GM23338 (cell line): ENCODE measurements around the gene HORMAD2. TPM values are rescaled to one million over a fixed set of nuclear protein-coding genes. Genes with fewer than 3 reads are reported as not detected.

Experiments
- ATAC-seq: fragments of 200-7000 bp; cut with Tn5 transposase; 3 replicates; pipeline ENCODE4 v1.9.1; 2020
- DNase-seq: peaks from one replicate; pipeline ENCODE4 v3.0.0-alpha.2; 2015; ENCODE audit warnings: low spot score
- H2AFZ ChIP-seq: fragments of 200-600 bp; sonication (generic); 2 replicates; pipeline ENCODE4 v1.8.0; 2016; ENCODE audit warnings: antibody characterized with exemption, mild to moderate bottlenecking, moderate library complexity
- H3F3A ChIP-seq: fragments of 200-600 bp; sonication (generic); replicated peaks from 2 replicates; pipeline ENCODE4 v1.8.0; 2017; ENCODE audit warnings: antibody characterized with exemption, mixed run types, low read depth
- H3K27ac ChIP-seq: fragments of 200-600 bp; sonication (generic); 2 replicates; pipeline ENCODE4 v1.6.1; 2016; ENCODE audit warnings: low read depth
- H3K27me3 ChIP-seq: fragments of 200-600 bp; sonication (generic); 2 replicates; pipeline ENCODE4 v1.8.0; 2016; ENCODE audit warnings: mild to moderate bottlenecking, mixed run types, moderate library complexity; ENCODE audit not compliant: insufficient read depth
- H3K36me3 ChIP-seq: fragments of 200-600 bp; sonication (generic); 2 replicates; pipeline ENCODE4 v1.8.0; 2016; ENCODE audit warnings: mild to moderate bottlenecking; ENCODE audit not compliant: insufficient read depth
- H3K4me1 ChIP-seq: fragments of 200-600 bp; sonication (generic); 2 replicates; pipeline ENCODE4 v1.8.0; 2016; ENCODE audit warnings: mild to moderate bottlenecking, moderate library complexity; ENCODE audit not compliant: insufficient read depth
- H3K4me2 ChIP-seq: fragments of 200-600 bp; sonication (generic); 2 replicates; pipeline ENCODE4 v1.7.1; 2017; ENCODE audit warnings: mixed run types
- H3K4me3 ChIP-seq: fragments of 200-600 bp; sonication (generic); 2 replicates; pipeline ENCODE4 v1.6.1; 2016; ENCODE audit warnings: mixed run types
- H3K79me2 ChIP-seq: fragments of 200-600 bp; sonication (generic); replicated peaks from 2 replicates; pipeline ENCODE4 v1.8.0; 2017; ENCODE audit warnings: mild to moderate bottlenecking; ENCODE audit not compliant: insufficient read depth
- H3K9me2 ChIP-seq: fragments of 200-600 bp; sonication (generic); 2 replicates; pipeline ENCODE4 v1.8.0; 2017; ENCODE audit not compliant: insufficient read depth
- H4K20me1 ChIP-seq: fragments of 200-600 bp; sonication (generic); replicated peaks from 2 replicates; pipeline ENCODE4 v1.8.0; 2017; ENCODE audit warnings: mild to moderate bottlenecking; ENCODE audit not compliant: insufficient read depth
- H3K27ac Mint-ChIP-seq: 2 replicates; pipeline ENCODE4 v1.8.0; 2020; ENCODE audit warnings: inconsistent platforms, mild to moderate bottlenecking, moderate library complexity, mixed read lengths
- H3K27me3 Mint-ChIP-seq: 3 replicates; pipeline ENCODE4 v1.8.0; 2022; ENCODE audit warnings: low read depth, mild to moderate bottlenecking, moderate library complexity, mixed read lengths, inconsistent platforms; ENCODE audit not compliant: insufficient read depth, poor library complexity
- H3K36me3 Mint-ChIP-seq: 3 replicates; pipeline ENCODE4 v1.8.0; 2021; ENCODE audit warnings: low read depth, mild to moderate bottlenecking, inconsistent platforms, moderate library complexity, mixed read lengths
- H3K4me1 Mint-ChIP-seq: 3 replicates; pipeline ENCODE4 v1.8.0; 2020; ENCODE audit warnings: mild to moderate bottlenecking, inconsistent platforms, mixed read lengths
- H3K4me3 Mint-ChIP-seq: 3 replicates; pipeline ENCODE4 v1.8.0; 2021; ENCODE audit warnings: moderate library complexity, mild to moderate bottlenecking, inconsistent platforms, mixed read lengths
- H3K9me3 Mint-ChIP-seq: 3 replicates; pipeline ENCODE4 v1.8.0; 2020; ENCODE audit warnings: moderate library complexity, mild to moderate bottlenecking, inconsistent platforms, mixed read lengths
- CREB1 ChIP-seq: fragments of 250-450 bp; sonication (Bioruptor Pico); IDR thresholded peaks from 2 replicates; pipeline ENCODE4 v1.5.0; 2020; ENCODE audit warnings: low read depth, mild to moderate bottlenecking, moderate library complexity
- EZH2 ChIP-seq: fragments of 200-600 bp; sonication (generic); IDR thresholded peaks from one replicate; pipeline ENCODE4 v1.8.0; 2017; ENCODE audit warnings: antibody characterized with exemption, mild to moderate bottlenecking, low read depth; ENCODE audit not compliant: unreplicated experiment
- EZH2phosphoT487 ChIP-seq: fragments of 200-600 bp; sonication (generic); IDR thresholded peaks from one replicate; pipeline ENCODE4 v1.8.1; 2018; ENCODE audit warnings: antibody characterized with exemption; ENCODE audit not compliant: unreplicated experiment
- JUNB ChIP-seq: IDR thresholded peaks from one replicate; pipeline ENCODE4 v1.6.1; 2016; ENCODE audit warnings: antibody characterized with exemption; ENCODE audit not compliant: unreplicated experiment
- NANOG ChIP-seq: IDR thresholded peaks from 2 replicates; pipeline ENCODE4 v1.6.1; 2016; ENCODE audit warnings: antibody characterized with exemption, borderline replicate concordance
- POLR2AphosphoS5 ChIP-seq: IDR thresholded peaks from 2 replicates; pipeline ENCODE4 v1.6.1; 2016; ENCODE audit warnings: antibody characterized with exemption, low read depth
- STAT1 ChIP-seq: IDR thresholded peaks from one replicate; pipeline ENCODE4 v1.6.1; 2016; ENCODE audit warnings: antibody characterized with exemption; ENCODE audit not compliant: unreplicated experiment
- ZNF114 ChIP-seq: fragments of 250-450 bp; sonication (Bioruptor Pico); IDR thresholded peaks from 2 replicates; pipeline ENCODE4 v1.5.0; 2020; ENCODE audit warnings: mild to moderate bottlenecking, moderate library complexity
- ZNF331 ChIP-seq: fragments of 250-450 bp; sonication (Bioruptor Pico); IDR thresholded peaks from 2 replicates; pipeline ENCODE4 v1.5.0; 2020; ENCODE audit warnings: low read depth, mild to moderate bottlenecking, moderate library complexity
- polyA plus RNA-seq: library from polyadenylated mRNA; unstranded; fragments of >200 nt; fragmentation: Nextera tagmentation; extraction: Ambion mirVana; gene quantifications from 2 replicates; pipeline ENCODE4 v1.2.1, GENCODE V29; 2016
- total RNA-seq: library from RNA; depleted of rRNA; stranded (reverse); fragments of >200 nt; shearing (Covaris generic); gene quantifications from 2 replicates; pipeline ENCODE4 v1.2.3, GENCODE V29; 2014
- TF ChIP-seq, protein P1 (sequence below): fragments of 250-450 bp; sonication (Bioruptor Pico); IDR thresholded peaks from 2 replicates; pipeline ENCODE4 v1.5.0; 2020; ENCODE audit warnings: mild to moderate bottlenecking, moderate library complexity
- TF ChIP-seq, protein P2 (sequence below), 2 experiments: fragments of 200-600 bp in 1 of 2; sonication (generic) in 1 of 2; conservative IDR thresholded peaks; 2 replicates each; pipeline versions ENCODE4 v1.5.1 to v1.6.1; 2016 to 2017; ENCODE audit warnings: antibody characterized with exemption in 2 of 2, low read depth in 2 of 2, mild to moderate bottlenecking in 2 of 2, moderate library complexity in 1 of 2
- TF ChIP-seq, protein P3 (sequence below): IDR thresholded peaks from 2 replicates; pipeline ENCODE4 v1.6.1; 2016; ENCODE audit warnings: antibody characterized with exemption
- TF ChIP-seq, protein P4 (sequence below): IDR thresholded peaks from one replicate; pipeline ENCODE4 v1.6.1; 2018; ENCODE audit warnings: antibody characterized with exemption; ENCODE audit not compliant: unreplicated experiment

The HORMAD2 gene
- total and polyA plus RNA-seq, 2 experiments from 2014 or later = 0.40 TPM; not detected in 1

DNA sequence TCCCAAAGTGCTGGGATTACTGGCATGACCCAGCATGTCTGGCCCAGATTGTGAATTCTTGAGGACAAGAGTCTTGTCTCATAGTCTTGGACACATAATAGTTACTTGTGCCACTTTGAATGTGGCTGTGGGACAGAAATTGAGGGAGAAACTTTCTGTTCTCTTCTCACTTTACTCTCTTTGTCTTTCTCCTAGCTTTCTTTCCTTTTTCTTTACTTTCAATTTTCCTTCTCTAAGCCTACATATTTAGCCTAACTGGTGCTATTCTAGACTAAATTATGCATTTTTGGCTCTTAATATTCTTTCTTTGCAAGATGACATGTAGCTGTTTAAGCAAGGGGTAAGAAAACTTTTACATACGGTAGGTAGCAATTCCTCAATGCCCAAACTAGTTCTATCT lies 33.2 kb downstream of the HORMAD2 start:
- Histone ChIP-seq H3K27me3 (no peaks in the 10 kb centered on the region), H2AFZ (peak overlapping the region; percentile 66; the same call in 1 of the 2 replicates), H3K79me2 (no peaks in the 10 kb centered on the region), H3K27ac (no peak overlapping the region), H3F3A (no peaks in the 10 kb centered on the region), H3K9me2 (no peaks in the 10 kb centered on the region), H3K4me3 (no peak overlapping the region), H3K4me2 (no peak overlapping the region), H3K4me1 (no peaks in the 10 kb centered on the region), H3K36me3 (no peaks in the 10 kb centered on the region), H4K20me1 (no peaks in the 10 kb centered on the region)
- Mint-ChIP-seq H3K4me1 (peaks cover 4% of the 10 kb centered on the region; the same call in 1 of the 3 replicates), H3K36me3 (no peaks in the 10 kb centered on the region), H3K27ac (no peak overlapping the region), H3K27me3 (peaks cover under 1% of the 10 kb centered on the region), H3K4me3 (no peak overlapping the region), H3K9me3 (no peaks in the 10 kb centered on the region)
- no peak for TF ChIP-seq EZH2phosphoT487
- TF ChIP-seq STAT1 = no peak
- TF ChIP-seq EZH2 = no peak
- TF ChIP-seq, protein P1, sequence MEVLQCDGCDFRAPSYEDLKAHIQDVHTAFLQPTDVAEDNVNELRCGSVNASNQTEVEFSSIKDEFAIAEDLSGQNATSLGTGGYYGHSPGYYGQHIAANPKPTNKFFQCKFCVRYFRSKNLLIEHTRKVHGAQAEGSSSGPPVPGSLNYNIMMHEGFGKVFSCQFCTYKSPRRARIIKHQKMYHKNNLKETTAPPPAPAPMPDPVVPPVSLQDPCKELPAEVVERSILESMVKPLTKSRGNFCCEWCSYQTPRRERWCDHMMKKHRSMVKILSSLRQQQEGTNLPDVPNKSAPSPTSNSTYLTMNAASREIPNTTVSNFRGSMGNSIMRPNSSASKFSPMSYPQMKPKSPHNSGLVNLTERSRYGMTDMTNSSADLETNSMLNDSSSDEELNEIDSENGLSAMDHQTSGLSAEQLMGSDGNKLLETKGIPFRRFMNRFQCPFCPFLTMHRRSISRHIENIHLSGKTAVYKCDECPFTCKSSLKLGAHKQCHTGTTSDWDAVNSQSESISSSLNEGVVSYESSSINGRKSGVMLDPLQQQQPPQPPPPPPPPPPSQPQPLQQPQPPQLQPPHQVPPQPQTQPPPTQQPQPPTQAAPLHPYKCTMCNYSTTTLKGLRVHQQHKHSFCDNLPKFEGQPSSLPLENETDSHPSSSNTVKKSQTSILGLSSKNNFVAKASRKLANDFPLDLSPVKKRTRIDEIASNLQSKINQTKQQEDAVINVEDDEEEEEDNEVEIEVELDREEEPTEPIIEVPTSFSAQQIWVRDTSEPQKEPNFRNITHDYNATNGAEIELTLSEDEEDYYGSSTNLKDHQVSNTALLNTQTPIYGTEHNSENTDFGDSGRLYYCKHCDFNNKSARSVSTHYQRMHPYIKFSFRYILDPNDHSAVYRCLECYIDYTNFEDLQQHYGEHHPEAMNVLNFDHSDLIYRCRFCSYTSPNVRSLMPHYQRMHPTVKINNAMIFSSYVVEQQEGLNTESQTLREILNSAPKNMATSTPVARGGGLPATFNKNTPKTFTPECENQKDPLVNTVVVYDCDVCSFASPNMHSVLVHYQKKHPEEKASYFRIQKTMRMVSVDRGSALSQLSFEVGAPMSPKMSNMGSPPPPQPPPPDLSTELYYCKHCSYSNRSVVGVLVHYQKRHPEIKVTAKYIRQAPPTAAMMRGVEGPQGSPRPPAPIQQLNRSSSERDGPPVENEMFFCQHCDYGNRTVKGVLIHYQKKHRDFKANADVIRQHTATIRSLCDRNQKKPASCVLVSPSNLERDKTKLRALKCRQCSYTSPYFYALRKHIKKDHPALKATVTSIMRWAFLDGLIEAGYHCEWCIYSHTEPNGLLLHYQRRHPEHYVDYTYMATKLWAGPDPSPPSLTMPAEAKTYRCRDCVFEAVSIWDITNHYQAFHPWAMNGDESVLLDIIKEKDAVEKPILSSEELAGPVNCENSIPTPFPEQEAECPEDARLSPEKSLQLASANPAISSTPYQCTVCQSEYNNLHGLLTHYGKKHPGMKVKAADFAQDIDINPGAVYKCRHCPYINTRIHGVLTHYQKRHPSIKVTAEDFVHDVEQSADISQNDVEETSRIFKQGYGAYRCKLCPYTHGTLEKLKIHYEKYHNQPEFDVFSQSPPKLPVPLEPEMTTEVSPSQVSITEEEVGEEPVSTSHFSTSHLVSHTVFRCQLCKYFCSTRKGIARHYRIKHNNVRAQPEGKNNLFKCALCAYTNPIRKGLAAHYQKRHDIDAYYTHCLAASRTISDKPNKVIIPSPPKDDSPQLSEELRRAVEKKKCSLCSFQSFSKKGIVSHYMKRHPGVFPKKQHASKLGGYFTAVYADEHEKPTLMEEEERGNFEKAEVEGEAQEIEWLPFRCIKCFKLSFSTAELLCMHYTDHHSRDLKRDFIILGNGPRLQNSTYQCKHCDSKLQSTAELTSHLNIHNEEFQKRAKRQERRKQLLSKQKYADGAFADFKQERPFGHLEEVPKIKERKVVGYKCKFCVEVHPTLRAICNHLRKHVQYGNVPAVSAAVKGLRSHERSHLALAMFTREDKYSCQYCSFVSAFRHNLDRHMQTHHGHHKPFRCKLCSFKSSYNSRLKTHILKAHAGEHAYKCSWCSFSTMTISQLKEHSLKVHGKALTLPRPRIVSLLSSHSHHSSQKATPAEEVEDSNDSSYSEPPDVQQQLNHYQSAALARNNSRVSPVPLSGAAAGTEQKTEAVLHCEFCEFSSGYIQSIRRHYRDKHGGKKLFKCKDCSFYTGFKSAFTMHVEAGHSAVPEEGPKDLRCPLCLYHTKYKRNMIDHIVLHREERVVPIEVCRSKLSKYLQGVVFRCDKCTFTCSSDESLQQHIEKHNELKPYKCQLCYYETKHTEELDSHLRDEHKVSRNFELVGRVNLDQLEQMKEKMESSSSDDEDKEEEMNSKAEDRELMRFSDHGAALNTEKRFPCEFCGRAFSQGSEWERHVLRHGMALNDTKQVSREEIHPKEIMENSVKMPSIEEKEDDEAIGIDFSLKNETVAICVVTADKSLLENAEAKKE (CRISPR knock-in tag) = no peak
- TF ChIP-seq ZNF114 = no peak
- no peak for TF ChIP-seq JUNB
- TF ChIP-seq, protein P2, sequence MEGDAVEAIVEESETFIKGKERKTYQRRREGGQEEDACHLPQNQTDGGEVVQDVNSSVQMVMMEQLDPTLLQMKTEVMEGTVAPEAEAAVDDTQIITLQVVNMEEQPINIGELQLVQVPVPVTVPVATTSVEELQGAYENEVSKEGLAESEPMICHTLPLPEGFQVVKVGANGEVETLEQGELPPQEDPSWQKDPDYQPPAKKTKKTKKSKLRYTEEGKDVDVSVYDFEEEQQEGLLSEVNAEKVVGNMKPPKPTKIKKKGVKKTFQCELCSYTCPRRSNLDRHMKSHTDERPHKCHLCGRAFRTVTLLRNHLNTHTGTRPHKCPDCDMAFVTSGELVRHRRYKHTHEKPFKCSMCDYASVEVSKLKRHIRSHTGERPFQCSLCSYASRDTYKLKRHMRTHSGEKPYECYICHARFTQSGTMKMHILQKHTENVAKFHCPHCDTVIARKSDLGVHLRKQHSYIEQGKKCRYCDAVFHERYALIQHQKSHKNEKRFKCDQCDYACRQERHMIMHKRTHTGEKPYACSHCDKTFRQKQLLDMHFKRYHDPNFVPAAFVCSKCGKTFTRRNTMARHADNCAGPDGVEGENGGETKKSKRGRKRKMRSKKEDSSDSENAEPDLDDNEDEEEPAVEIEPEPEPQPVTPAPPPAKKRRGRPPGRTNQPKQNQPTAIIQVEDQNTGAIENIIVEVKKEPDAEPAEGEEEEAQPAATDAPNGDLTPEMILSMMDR (conservative IDR thresholded peaks at IDR 0.05; ENCODE audit: low read depth in 2 of 2) = no peak
- TF ChIP-seq, protein P3, sequence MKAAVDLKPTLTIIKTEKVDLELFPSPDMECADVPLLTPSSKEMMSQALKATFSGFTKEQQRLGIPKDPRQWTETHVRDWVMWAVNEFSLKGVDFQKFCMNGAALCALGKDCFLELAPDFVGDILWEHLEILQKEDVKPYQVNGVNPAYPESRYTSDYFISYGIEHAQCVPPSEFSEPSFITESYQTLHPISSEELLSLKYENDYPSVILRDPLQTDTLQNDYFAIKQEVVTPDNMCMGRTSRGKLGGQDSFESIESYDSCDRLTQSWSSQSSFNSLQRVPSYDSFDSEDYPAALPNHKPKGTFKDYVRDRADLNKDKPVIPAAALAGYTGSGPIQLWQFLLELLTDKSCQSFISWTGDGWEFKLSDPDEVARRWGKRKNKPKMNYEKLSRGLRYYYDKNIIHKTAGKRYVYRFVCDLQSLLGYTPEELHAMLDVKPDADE = no peak
- TF ChIP-seq POLR2AphosphoS5 = no peak
- TF ChIP-seq NANOG = no peak
- TF ChIP-seq, protein P4, sequence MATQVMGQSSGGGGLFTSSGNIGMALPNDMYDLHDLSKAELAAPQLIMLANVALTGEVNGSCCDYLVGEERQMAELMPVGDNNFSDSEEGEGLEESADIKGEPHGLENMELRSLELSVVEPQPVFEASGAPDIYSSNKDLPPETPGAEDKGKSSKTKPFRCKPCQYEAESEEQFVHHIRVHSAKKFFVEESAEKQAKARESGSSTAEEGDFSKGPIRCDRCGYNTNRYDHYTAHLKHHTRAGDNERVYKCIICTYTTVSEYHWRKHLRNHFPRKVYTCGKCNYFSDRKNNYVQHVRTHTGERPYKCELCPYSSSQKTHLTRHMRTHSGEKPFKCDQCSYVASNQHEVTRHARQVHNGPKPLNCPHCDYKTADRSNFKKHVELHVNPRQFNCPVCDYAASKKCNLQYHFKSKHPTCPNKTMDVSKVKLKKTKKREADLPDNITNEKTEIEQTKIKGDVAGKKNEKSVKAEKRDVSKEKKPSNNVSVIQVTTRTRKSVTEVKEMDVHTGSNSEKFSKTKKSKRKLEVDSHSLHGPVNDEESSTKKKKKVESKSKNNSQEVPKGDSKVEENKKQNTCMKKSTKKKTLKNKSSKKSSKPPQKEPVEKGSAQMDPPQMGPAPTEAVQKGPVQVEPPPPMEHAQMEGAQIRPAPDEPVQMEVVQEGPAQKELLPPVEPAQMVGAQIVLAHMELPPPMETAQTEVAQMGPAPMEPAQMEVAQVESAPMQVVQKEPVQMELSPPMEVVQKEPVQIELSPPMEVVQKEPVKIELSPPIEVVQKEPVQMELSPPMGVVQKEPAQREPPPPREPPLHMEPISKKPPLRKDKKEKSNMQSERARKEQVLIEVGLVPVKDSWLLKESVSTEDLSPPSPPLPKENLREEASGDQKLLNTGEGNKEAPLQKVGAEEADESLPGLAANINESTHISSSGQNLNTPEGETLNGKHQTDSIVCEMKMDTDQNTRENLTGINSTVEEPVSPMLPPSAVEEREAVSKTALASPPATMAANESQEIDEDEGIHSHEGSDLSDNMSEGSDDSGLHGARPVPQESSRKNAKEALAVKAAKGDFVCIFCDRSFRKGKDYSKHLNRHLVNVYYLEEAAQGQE = no peak
- no peak for TF ChIP-seq ZNF331
- no peak for TF ChIP-seq CREB1 (CRISPR knock-in tag)
- DNase-seq = no peak
- no peak for ATAC-seq
